Measurements from ENCODE around the gene ENC1. TPM values are rescaled to one million over a fixed set of nuclear protein-coding genes. Genes with fewer than 3 reads are reported as not detected.

ENC1 gene
- total RNA-seq, 1 experiment from 2014 or later = 37.0 TPM

- CTCF ChIA-PET = no interaction called here
These were observed 31.6 kb downstream of the ENC1 start for GRCh38 chr5:74608736-74609601.

GRCh38 chr5:74605759-74606158 lies 34.8 kb downstream of the ENC1 start:
- ATAC-seq (no peak), DNase-seq (ENCODE audit: low read depth, low spot score) (no peak)
- ChIA-PET POLR2A (interaction anchor here (0.7 kb wide), 1 partner anchor 26 kb away, joined by 5 read pairs; no protein-coding TSS in a partner anchor), CTCF (no interaction called here)
- intact Hi-C loops (cut with micrococcal nuclease; ENCODE audit: unreplicated experiment) (no loop called here), in situ Hi-C loops (cut with HindIII; ENCODE audit: low pct_unique_long_range_greater_than_20kb, low sequenced_read_pairs) (no loop called here)
- no peaks in the 10 kb centered on the region for H3K9me3 ChIP-seq (ENCODE audit: control insufficient read depth, insufficient read depth, low read depth, low read length)
- H3K27me3 ChIP-seq (ENCODE audit: control insufficient read depth, insufficient read depth, low read length) = no peaks in the 10 kb centered on the region
- BruUV-seq (replicated peaks) = no TSS peak
- TF ChIP-seq REST (IDR thresholded peaks at IDR 0.05; ENCODE audit: insufficient read depth in 1 of 2, low read depth in 2 of 2, low read length in 1 of 2) (no peak), SIN3A (IDR thresholded peaks at IDR 0.05; ENCODE audit: borderline replicate concordance, insufficient read depth, low read depth, low read length) (no peak), CTCF (IDR thresholded peaks at IDR 0.05) (no peak), POLR2AphosphoS5 (IDR thresholded peaks at IDR 0.05; ENCODE audit: low read depth, low read length) (no peak), TCF7L2 (IDR thresholded peaks at IDR 0.05; ENCODE audit: low read depth, low read length) (no peak)
- no peaks in the 10 kb centered on the region for H3K36me3 ChIP-seq (ENCODE audit: control insufficient read depth, insufficient read depth, low read length)
- no peaks in the 10 kb centered on the region for H3K4me1 ChIP-seq (ENCODE audit: control insufficient read depth, insufficient read depth, low read length)
- H3K4me3 ChIP-seq (ENCODE audit: low read depth in 2 of 2, low read length in 2 of 2) = no peak overlapping the region
- H3K27ac ChIP-seq (ENCODE audit: low read length) = no peak overlapping the region

More at GRCh38 chr5:74608736-74609601, 31.6 kb downstream of the ENC1 start:
- POLR2A ChIA-PET = no interaction called here
- intact Hi-C loops (cut with micrococcal nuclease; ENCODE audit: unreplicated experiment) = no loop called here
- no peak for ATAC-seq
- Histone ChIP-seq H3K27ac (ENCODE audit: low read length) (no peak overlapping the region), H3K4me1 (ENCODE audit: control insufficient read depth, insufficient read depth, low read length) (no peaks in the 10 kb centered on the region), H3K36me3 (ENCODE audit: control insufficient read depth, insufficient read depth, low read length) (no peaks in the 10 kb centered on the region), H3K9me3 (ENCODE audit: control insufficient read depth, insufficient read depth, low read depth, low read length) (no peaks in the 10 kb centered on the region), H3K27me3 (ENCODE audit: control insufficient read depth, insufficient read depth, low read length) (no peaks in the 10 kb centered on the region), H3K4me3 (ENCODE audit: low read depth in 2 of 2, low read length in 2 of 2) (no peak overlapping the region)
- BruUV-seq (replicated peaks) = no TSS peak
- no peak for TF ChIP-seq SIN3A (IDR thresholded peaks at IDR 0.05; ENCODE audit: borderline replicate concordance, insufficient read depth, low read depth, low read length)
- no peak for TF ChIP-seq REST (IDR thresholded peaks at IDR 0.05; ENCODE audit: insufficient read depth in 1 of 2, low read depth in 2 of 2, low read length in 1 of 2)
- TF ChIP-seq CTCF (IDR thresholded peaks at IDR 0.05) = no peak
- TF ChIP-seq TCF7L2 (IDR thresholded peaks at IDR 0.05; ENCODE audit: low read depth, low read length) = no peak
- no peak for TF ChIP-seq POLR2AphosphoS5 (IDR thresholded peaks at IDR 0.05; ENCODE audit: low read depth, low read length)
- DNase-seq (ENCODE audit: low read depth, low spot score) = no peak
- in situ Hi-C loops (cut with HindIII; ENCODE audit: low pct_unique_long_range_greater_than_20kb, low sequenced_read_pairs) = no loop called here
